Upper lobe of left lung (tissue), 4 donors: ENCODE measurements around the gene CCDC54.

Source experiments
- EP300 ChIP-seq, 4 donors: sonication (generic); formaldehyde crosslinking; IDR thresholded peaks; one replicate each; pipeline ENCODE4 v1.5.1; 2017; ENCODE audit warnings: antibody characterized with exemption in 4 of 4, control low read depth in 2 of 4
- POLR2A ChIP-seq, 4 donors: fragments of 450-650 bp; IDR thresholded peaks; one replicate each; pipeline ENCODE4 v1.5.1; 2016 to 2017; ENCODE audit warnings: antibody characterized with exemption in 4 of 4, mild to moderate bottlenecking in 2 of 4
- TF ChIP-seq, protein P1 (sequence below), 6 experiments: fragments of 450-650 bp in 4 of 6; fragments of 200-600 bp in 2 of 6; sonication (generic) in 2 of 6; IDR thresholded peaks; one replicate each; pipeline ENCODE4 v1.5.1; 2016 to 2019; ENCODE audit warnings: antibody characterized with exemption in 6 of 6

DNA sequence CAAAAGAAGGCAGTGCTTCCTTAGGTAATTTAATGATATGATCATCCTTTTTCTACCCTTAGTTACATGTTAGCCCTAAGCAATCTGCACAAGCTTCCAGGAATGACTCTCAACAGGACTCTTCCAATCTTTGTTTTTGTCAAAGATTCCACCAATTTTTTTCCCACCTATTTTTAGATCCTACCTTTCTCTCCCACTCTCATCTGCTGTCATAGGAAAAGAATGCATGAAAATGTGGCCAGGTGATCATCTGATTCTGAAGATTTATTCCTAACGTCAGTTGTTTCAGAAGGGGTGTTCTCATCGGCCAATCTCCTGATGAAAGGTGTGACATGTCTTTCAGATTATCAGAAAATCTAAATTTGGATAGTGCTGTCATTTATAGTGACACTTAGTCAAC is 7.2 kb downstream of the CCDC54 start:
- TF ChIP-seq, protein P1, sequence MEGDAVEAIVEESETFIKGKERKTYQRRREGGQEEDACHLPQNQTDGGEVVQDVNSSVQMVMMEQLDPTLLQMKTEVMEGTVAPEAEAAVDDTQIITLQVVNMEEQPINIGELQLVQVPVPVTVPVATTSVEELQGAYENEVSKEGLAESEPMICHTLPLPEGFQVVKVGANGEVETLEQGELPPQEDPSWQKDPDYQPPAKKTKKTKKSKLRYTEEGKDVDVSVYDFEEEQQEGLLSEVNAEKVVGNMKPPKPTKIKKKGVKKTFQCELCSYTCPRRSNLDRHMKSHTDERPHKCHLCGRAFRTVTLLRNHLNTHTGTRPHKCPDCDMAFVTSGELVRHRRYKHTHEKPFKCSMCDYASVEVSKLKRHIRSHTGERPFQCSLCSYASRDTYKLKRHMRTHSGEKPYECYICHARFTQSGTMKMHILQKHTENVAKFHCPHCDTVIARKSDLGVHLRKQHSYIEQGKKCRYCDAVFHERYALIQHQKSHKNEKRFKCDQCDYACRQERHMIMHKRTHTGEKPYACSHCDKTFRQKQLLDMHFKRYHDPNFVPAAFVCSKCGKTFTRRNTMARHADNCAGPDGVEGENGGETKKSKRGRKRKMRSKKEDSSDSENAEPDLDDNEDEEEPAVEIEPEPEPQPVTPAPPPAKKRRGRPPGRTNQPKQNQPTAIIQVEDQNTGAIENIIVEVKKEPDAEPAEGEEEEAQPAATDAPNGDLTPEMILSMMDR (IDR thresholded peaks at IDR 0.05): no peak
- no peak for TF ChIP-seq POLR2A (IDR thresholded peaks at IDR 0.05)
- no peak for TF ChIP-seq EP300 (IDR thresholded peaks at IDR 0.05)
